ENCODE measurements around the gene NAPA. TPM values are rescaled to one million over a fixed set of nuclear protein-coding genes. Genes with fewer than 3 reads are reported as not detected.
A peak's percentile ranks its signal among the peaks of the same experiment; 100 is the strongest.

The NAPA gene
- total and polyA plus RNA-seq, 2 of the 13 experiments (the other 11 are each of a cell fraction or from before 2014, with no cell fraction given), result 32.6 to 65.9 TPM

GRCh38 chr19:47512183-47512947 lies 2.5 kb downstream of the NAPA start (continued):
- TF ChIP-seq CREB1 (IDR thresholded peaks at IDR 0.05) (0 out of 2 replicates have a peak, but pooled peaks have one; percentile 22), CREB1 (CRISPR knock-in tag; IDR thresholded peaks at IDR 0.05) (no peak), CREM (IDR thresholded peaks at IDR 0.05) (no peak), CREM (CRISPR knock-in tag; IDR thresholded peaks at IDR 0.05) (no peak), THAP11 (CRISPR knock-in tag; IDR thresholded peaks at IDR 0.05) (peak; percentile 25; the same call in 1 of the 2 replicates), SKIL (CRISPR knock-in tag; IDR thresholded peaks at IDR 0.05; ENCODE audit: borderline replicate concordance) (no peak), HMG20A (CRISPR knock-in tag; IDR thresholded peaks at IDR 0.05; ENCODE audit: borderline replicate concordance) (no peak), GATAD2A (CRISPR knock-in tag; IDR thresholded peaks at IDR 0.05) (0 out of 2 replicates have a peak, but pooled peaks have one; percentile 11), MTERF4 (CRISPR knock-in tag; IDR thresholded peaks at IDR 0.05) (no peak), POLR2A (IDR thresholded peaks at IDR 0.05; ENCODE audit: insufficient read depth in 1 of 2, low read depth in 2 of 2, low read length in 2 of 2) (peak in 1 of 2 experiments; percentile 45; a peak in 1 of 4 replicates), KDM1A (CRISPR knock-in tag; IDR thresholded peaks at IDR 0.05) (no peak), POLR2G (IDR thresholded peaks at IDR 0.05; ENCODE audit: low read depth, low read length) (peak; percentile 49; the same call in 1 of the 2 replicates), ELF3 (CRISPR knock-in tag; IDR thresholded peaks at IDR 0.05) (0 out of 2 replicates have a peak, but pooled peaks have one; percentile 29), DRAP1 (CRISPR knock-in tag; IDR thresholded peaks at IDR 0.05) (peak; percentile 60; the same call in 1 of the 2 replicates), ZNF557 (CRISPR knock-in tag; IDR thresholded peaks at IDR 0.05) (no peak), ZNF605 (CRISPR knock-in tag; IDR thresholded peaks at IDR 0.05) (0 out of 2 replicates have a peak, but pooled peaks have one; percentile 15), ATF7 (IDR thresholded peaks at IDR 0.05) (peak; percentile 77; the same call in 1 of the 2 replicates), ATF7 (CRISPR knock-in tag; IDR thresholded peaks at IDR 0.05) (no peak), ZFP91 (CRISPR knock-in tag; IDR thresholded peaks at IDR 0.05; ENCODE audit: borderline replicate concordance) (no peak), TAF1 (CRISPR knock-in tag; IDR thresholded peaks at IDR 0.05) (peak; percentile 37; the same call in 1 of the 2 replicates), POLR2AphosphoS5 (IDR thresholded peaks at IDR 0.05; ENCODE audit: low read depth, low read length) (peak; percentile 46; the same call in 1 of the 2 replicates), ZNF513 (CRISPR knock-in tag; conservative IDR thresholded peaks at IDR 0.05) (no peak)
